ENCODE results near the gene FXR2.

The FXR2 gene

DNA sequence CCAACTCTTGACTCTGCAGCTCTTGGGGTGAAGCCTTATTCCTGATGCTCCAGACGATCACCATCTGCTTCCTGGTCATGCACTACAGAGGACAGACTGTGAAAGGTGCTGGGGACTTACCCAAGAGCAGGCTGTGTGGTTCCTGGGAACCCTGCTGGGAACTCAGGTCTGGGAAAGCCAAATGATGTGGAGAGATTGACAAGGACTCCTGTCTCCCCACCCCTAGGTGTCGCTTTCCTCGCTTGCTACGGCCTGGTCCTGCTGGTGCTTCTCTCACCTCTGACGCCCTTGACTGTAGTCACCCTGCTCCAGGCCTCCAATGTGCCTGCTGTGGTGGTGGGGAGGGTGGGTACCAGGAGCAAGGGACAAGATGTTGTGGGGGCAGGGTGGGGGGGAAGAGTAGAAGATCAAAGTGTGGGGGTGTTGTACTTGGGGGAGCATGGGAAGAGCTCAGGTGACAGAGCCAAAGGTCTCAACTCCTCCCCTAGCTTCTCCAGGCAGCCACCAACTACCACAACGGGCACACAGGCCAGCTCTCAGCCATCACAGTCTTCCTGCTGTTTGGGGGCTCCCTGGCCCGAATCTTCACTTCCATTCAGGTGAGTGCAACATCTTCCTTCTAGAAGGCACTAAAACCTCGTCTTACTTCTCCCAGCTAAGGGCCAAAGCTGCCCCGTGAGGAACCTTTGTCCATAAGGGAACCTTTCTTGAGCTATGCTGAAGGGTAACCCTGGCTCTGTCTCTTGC, 27.9 kb downstream of the FXR2 start (continued):
- TF ChIP-seq ZNF146 (tag by site-specific recombination; IDR thresholded peaks at IDR 0.05), result no peak
- peak; percentile 42; the same call in 1 of the 2 replicates for TF ChIP-seq ZIC2 (tag by site-specific recombination; IDR thresholded peaks at IDR 0.05)
- TF ChIP-seq ZNF223 (tag by site-specific recombination; IDR thresholded peaks at IDR 0.05), result no peak
- TF ChIP-seq ZNF335 (tag by site-specific recombination; conservative IDR thresholded peaks at IDR 0.05), result peak; percentile 46
- TF ChIP-seq, protein P1, sequence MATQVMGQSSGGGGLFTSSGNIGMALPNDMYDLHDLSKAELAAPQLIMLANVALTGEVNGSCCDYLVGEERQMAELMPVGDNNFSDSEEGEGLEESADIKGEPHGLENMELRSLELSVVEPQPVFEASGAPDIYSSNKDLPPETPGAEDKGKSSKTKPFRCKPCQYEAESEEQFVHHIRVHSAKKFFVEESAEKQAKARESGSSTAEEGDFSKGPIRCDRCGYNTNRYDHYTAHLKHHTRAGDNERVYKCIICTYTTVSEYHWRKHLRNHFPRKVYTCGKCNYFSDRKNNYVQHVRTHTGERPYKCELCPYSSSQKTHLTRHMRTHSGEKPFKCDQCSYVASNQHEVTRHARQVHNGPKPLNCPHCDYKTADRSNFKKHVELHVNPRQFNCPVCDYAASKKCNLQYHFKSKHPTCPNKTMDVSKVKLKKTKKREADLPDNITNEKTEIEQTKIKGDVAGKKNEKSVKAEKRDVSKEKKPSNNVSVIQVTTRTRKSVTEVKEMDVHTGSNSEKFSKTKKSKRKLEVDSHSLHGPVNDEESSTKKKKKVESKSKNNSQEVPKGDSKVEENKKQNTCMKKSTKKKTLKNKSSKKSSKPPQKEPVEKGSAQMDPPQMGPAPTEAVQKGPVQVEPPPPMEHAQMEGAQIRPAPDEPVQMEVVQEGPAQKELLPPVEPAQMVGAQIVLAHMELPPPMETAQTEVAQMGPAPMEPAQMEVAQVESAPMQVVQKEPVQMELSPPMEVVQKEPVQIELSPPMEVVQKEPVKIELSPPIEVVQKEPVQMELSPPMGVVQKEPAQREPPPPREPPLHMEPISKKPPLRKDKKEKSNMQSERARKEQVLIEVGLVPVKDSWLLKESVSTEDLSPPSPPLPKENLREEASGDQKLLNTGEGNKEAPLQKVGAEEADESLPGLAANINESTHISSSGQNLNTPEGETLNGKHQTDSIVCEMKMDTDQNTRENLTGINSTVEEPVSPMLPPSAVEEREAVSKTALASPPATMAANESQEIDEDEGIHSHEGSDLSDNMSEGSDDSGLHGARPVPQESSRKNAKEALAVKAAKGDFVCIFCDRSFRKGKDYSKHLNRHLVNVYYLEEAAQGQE (tag by site-specific recombination; IDR thresholded peaks at IDR 0.05), result no peak
- peak; percentile 82 for TF ChIP-seq ZBTB17 (tag by site-specific recombination; IDR thresholded peaks at IDR 0.05)
- TF ChIP-seq ZNF169 (tag by site-specific recombination; IDR thresholded peaks at IDR 0.05), result no peak
- no peak for TF ChIP-seq KLF9 (tag by site-specific recombination; IDR thresholded peaks at IDR 0.05; ENCODE audit: low read depth)
- TF ChIP-seq ZNF600 (tag by site-specific recombination; IDR thresholded peaks at IDR 0.05), result 0 out of 2 replicates have a peak, but pooled peaks have one; percentile 29
- TF ChIP-seq, protein P2, sequence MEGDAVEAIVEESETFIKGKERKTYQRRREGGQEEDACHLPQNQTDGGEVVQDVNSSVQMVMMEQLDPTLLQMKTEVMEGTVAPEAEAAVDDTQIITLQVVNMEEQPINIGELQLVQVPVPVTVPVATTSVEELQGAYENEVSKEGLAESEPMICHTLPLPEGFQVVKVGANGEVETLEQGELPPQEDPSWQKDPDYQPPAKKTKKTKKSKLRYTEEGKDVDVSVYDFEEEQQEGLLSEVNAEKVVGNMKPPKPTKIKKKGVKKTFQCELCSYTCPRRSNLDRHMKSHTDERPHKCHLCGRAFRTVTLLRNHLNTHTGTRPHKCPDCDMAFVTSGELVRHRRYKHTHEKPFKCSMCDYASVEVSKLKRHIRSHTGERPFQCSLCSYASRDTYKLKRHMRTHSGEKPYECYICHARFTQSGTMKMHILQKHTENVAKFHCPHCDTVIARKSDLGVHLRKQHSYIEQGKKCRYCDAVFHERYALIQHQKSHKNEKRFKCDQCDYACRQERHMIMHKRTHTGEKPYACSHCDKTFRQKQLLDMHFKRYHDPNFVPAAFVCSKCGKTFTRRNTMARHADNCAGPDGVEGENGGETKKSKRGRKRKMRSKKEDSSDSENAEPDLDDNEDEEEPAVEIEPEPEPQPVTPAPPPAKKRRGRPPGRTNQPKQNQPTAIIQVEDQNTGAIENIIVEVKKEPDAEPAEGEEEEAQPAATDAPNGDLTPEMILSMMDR (tag by site-specific recombination; IDR thresholded peaks at IDR 0.05), result peak; percentile 74

DNA sequence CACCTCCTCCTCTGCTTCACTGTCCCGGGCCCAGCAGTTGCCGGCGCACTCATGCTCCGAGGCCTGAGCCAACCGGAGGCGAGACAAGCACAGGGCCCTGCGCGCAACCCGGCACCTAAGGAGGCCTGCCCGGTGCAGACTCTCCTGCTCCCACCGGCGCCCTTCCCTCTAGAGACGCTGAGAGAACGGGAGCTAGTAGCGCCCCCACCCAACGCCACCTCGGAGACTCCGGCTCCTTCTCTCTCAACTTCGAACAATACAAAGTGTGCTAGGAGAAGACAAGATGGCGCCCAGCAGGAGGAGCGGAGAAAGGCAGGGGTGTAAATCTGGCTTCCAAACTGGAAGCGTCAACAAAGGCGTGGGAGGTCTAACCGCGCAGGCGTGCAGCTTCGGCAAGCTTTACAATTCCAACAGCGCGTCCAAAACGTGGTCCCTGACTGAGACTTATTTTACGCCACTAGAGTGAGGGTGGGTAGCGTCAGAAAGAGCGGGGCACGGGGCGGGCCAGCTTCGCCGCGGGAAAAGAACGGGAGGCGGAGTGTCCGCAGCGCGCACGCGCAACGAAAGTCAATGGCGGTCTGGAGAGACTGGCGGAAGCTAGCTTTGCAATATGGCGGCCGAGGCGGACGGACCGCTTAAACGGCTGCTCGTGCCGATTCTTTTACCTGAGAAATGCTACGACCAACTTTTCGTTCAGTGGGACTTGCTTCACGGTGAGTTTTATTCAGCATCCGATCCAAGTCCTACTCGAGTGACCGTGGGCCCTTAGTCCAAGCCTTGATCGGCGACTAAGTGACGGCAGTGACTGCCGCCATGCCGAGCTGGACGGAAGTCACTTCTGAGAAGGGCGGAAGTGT, 31.2 kb downstream of the FXR2 start, which contains the start of gene MPDU1:
MPDU1 (plus strand) TSS at position 600 of the 857 bp plus-strand sequence; CDS start at position 611, 11 bp downstream.
- Histone ChIP-seq H3K4me3 (ENCODE audit: low read depth, low read length) (peak within 1 kb of the TSS; percentile 86), H3K4me1 (ENCODE audit: control insufficient read depth, insufficient read depth, low read length) (peaks cover 8% of the 10 kb centered on the region; the same call in 1 of the 2 replicates), H3K9me3 (ENCODE audit: control insufficient read depth, insufficient read depth, low read depth, low read length) (no peaks in the 10 kb centered on the region), H3K36me3 (ENCODE audit: control insufficient read depth in 2 of 2, insufficient read depth in 1 of 2, low read length in 2 of 2) (peaks cover 0 to 61% of the 10 kb centered on the region in 2 experiments; a peak in 1 of 3 replicates), H3K27ac (ENCODE audit: extremely low read depth, low read depth, low read length) (peak within 1 kb of the TSS; percentile 95)
- POLR2A ChIA-PET, result interaction anchor here (0.6 to 5.5 kb wide), 26 partner anchors 8 to 332 kb away, joined by 3 to 98 read pairs (median 6); partner anchors contain the start of genes ATP1B2, DNAH2, FXR2 and NEURL4
- CTCF ChIA-PET, result interaction anchor here (0.7 to 2.7 kb wide), 8 partner anchors 9 to 160 kb away, joined by 3 to 18 read pairs (median 4); partner anchors contain the start of genes TP53 and WRAP53
- peak; percentile 29 for TF ChIP-seq ZBTB8A (tag by site-specific recombination; IDR thresholded peaks at IDR 0.05)
- peak; percentile 92 for TF ChIP-seq ZNF660 (tag by site-specific recombination; IDR thresholded peaks at IDR 0.05)
- 0 out of 2 replicates have a peak, but pooled peaks have one; percentile 1 for TF ChIP-seq ZNF596 (tag by site-specific recombination; IDR thresholded peaks at IDR 0.05)
- TF ChIP-seq ZNF335 (tag by site-specific recombination; conservative IDR thresholded peaks at IDR 0.05), result peak; percentile 95; the same call in 1 of the 2 replicates
- peak; percentile 89 for TF ChIP-seq ZFHX2 (tag by site-specific recombination; conservative IDR thresholded peaks at IDR 0.05)
- no peak for TF ChIP-seq ZNF707 (tag by site-specific recombination; IDR thresholded peaks at IDR 0.05)
- TF ChIP-seq ZSCAN23 (tag by site-specific recombination; IDR thresholded peaks at IDR 0.05), result 0 out of 2 replicates have a peak, but pooled peaks have one; percentile 49
- TF ChIP-seq ZNF184 (tag by site-specific recombination; IDR thresholded peaks at IDR 0.05), result no peak; the same call in 1 of the 2 replicates
- TF ChIP-seq, protein P3, sequence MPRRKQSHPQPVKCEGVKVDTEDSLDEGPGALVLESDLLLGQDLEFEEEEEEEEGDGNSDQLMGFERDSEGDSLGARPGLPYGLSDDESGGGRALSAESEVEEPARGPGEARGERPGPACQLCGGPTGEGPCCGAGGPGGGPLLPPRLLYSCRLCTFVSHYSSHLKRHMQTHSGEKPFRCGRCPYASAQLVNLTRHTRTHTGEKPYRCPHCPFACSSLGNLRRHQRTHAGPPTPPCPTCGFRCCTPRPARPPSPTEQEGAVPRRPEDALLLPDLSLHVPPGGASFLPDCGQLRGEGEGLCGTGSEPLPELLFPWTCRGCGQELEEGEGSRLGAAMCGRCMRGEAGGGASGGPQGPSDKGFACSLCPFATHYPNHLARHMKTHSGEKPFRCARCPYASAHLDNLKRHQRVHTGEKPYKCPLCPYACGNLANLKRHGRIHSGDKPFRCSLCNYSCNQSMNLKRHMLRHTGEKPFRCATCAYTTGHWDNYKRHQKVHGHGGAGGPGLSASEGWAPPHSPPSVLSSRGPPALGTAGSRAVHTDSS (tag by site-specific recombination; IDR thresholded peaks at IDR 0.05), result no peak
- TF ChIP-seq YY1 (tag by site-specific recombination; IDR thresholded peaks at IDR 0.05), result peak; percentile 99
- TF ChIP-seq, protein P4, sequence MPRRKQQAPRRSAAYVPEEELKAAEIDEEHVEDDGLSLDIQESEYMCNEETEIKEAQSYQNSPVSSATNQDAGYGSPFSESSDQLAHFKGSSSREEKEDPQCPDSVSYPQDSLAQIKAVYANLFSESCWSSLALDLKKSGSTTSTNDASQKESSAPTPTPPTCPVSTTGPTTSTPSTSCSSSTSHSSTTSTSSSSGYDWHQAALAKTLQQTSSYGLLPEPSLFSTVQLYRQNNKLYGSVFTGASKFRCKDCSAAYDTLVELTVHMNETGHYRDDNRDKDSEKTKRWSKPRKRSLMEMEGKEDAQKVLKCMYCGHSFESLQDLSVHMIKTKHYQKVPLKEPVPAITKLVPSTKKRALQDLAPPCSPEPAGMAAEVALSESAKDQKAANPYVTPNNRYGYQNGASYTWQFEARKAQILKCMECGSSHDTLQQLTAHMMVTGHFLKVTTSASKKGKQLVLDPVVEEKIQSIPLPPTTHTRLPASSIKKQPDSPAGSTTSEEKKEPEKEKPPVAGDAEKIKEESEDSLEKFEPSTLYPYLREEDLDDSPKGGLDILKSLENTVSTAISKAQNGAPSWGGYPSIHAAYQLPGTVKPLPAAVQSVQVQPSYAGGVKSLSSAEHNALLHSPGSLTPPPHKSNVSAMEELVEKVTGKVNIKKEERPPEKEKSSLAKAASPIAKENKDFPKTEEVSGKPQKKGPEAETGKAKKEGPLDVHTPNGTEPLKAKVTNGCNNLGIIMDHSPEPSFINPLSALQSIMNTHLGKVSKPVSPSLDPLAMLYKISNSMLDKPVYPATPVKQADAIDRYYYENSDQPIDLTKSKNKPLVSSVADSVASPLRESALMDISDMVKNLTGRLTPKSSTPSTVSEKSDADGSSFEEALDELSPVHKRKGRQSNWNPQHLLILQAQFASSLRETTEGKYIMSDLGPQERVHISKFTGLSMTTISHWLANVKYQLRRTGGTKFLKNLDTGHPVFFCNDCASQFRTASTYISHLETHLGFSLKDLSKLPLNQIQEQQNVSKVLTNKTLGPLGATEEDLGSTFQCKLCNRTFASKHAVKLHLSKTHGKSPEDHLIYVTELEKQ (tag by site-specific recombination; IDR thresholded peaks at IDR 0.05; ENCODE audit: borderline replicate concordance), result peak; percentile 34; the same call in 1 of the 2 replicates
- peak; percentile 94 for TF ChIP-seq ZEB2 (tag by site-specific recombination; IDR thresholded peaks at IDR 0.05)
- TF ChIP-seq ZNF561 (tag by site-specific recombination; IDR thresholded peaks at IDR 0.05; ENCODE audit: borderline replicate concordance), result peak; percentile 50; the same call in 1 of the 2 replicates
- 0 out of 2 replicates have a peak, but pooled peaks have one; percentile 64 for TF ChIP-seq GLI4 (tag by site-specific recombination; IDR thresholded peaks at IDR 0.05)
